Heart right ventricle (tissue), 16 donors: Measurements from ENCODE around the gene TTC16. TPM values are rescaled to one million over a fixed set of nuclear protein-coding genes. Genes with fewer than 3 reads are reported as not detected.

ENCODE experiments used
- ATAC-seq, 8 donors: fragments of 200-7000 bp; cut with Tn5 transposase; one replicate each; pipeline ENCODE4 v1.9.1; 2020; ENCODE audit warnings: mild to moderate bottlenecking in 8 of 8, moderate library complexity in 8 of 8, moderate number of reproducible peaks in 1 of 8
- DNase-seq, 2 donors: peaks; one replicate each; pipeline ENCODE4 v3.0.0-alpha.2; 2020
- H3K27ac ChIP-seq, 10 donors: fragments of 200-600 bp; sonication (generic) in 2 of 10; one replicate each; pipeline versions ENCODE4 v1.5.0 to v1.8.0; 2020 to 2022; ENCODE audit warnings: mild to moderate bottlenecking in 3 of 10
- H3K27me3 ChIP-seq, 7 donors: fragments of 200-600 bp; one replicate each; pipeline ENCODE4 v1.8.0; 2021 to 2022; ENCODE audit warnings: mild to moderate bottlenecking in 2 of 7
- H3K36me3 ChIP-seq, 9 donors: fragments of 200-600 bp; sonication (generic) in 1 of 9; one replicate each; pipeline versions ENCODE4 v1.5.0 to v1.8.0; 2020 to 2022; ENCODE audit warnings: mild to moderate bottlenecking in 2 of 9
- H3K4me1 ChIP-seq, 9 donors: fragments of 200-600 bp; sonication (generic) in 1 of 9; one replicate each; pipeline versions ENCODE4 v1.5.0 to v1.8.0; 2020 to 2022; ENCODE audit warnings: mild to moderate bottlenecking in 4 of 9
- H3K4me3 ChIP-seq, 10 donors: fragments of 200-600 bp; sonication (generic) in 2 of 10; one replicate each; pipeline versions ENCODE4 v1.5.0 to v1.8.0; 2020 to 2022; ENCODE audit warnings: mild to moderate bottlenecking in 7 of 10, moderate library complexity in 2 of 10
- H3K9me3 ChIP-seq, 11 donors: fragments of 200-600 bp in 10 of 11; sonication (generic) in 2 of 11; one replicate each; pipeline versions ENCODE4 v1.5.0 to v1.8.0; 2013 to 2022; ENCODE audit warnings: mild to moderate bottlenecking in 2 of 11, control low read depth in 1 of 11, moderate library complexity in 1 of 11
- WGBS, 2 donors: extraction: QIAGEN DNeasy Blood & Tissue Kit; methylation state at CpG; one replicate each; pipeline ENCODE4 v1.1.7; 2013; ENCODE audit warnings: inconsistent platforms in 1 of 2; 5-methylcytosine and 5-hydroxymethylcytosine counted together
- intact Hi-C, 10 donors: fragments of 100-400 bp; cut with DNase I; formaldehyde crosslinking; loops; one replicate each; pipeline versions ENCODE4 v1.11.1 to v1.14.2; 2022
- polyA plus RNA-seq, 2 donors: library from polyadenylated mRNA; stranded (reverse); fragments of 200-250 nt; gene quantifications; one replicate each; pipeline ENCODE4 v1.2.3, GENCODE V29; 2013
- total RNA-seq, 10 donors: library from RNA; stranded (reverse); fragmentation: NEBNext Ultra II Directional in 3 of 10; extraction: Animal tissue kit (Norgen Biotek cat#: 25700) in 3 of 10; gene quantifications; one replicate each; pipeline versions ENCODE4 v1.2.1 to v1.2.4, GENCODE V29; 2021 to 2023
- TF ChIP-seq, protein P1 (sequence below), 9 donors: fragments of 200-600 bp; sonication (generic) in 2 of 9; IDR thresholded peaks; one replicate each; pipeline versions ENCODE4 v1.5.0 to v1.8.0; 2021 to 2022; ENCODE audit warnings: antibody characterized with exemption in 9 of 9, mild to moderate bottlenecking in 5 of 9, moderate library complexity in 1 of 9
- donor health status: Arrhythmogenic right ventricular cardiomyopathy.
- donor health status: ischemic (EF 13 %, LVEDD 7.1; RV severe dilation, severe dysfunction).
- donor health status: healthy with polysubstance abuse.
- donor health status: DM: no; HTN: yes; CAD: no.
- donor health status: DM: no; HTN: no; CAD: no.
- donor health status: ischemic (EF 25% LVEDD 6.9; RV normal size, moderate dysfunction).
- donor health status: ischemic (EF 25% LVEDD 5.7; RV mildly dilated, moderate dysfunction).
- donor health status: healthy.
- donor health status: DM: yes; HTN: yes; CAD: no.
- donor health status: Ischemic cardiomyopathy.
- donor health status: ischemic (EF 35%, LVEDD 5.7; RV mildly dilated, moderate dysfunction).
- donor health status: nonischemic (EF 11% LVEDD 7.7; RV severe dilation, severe dysfunction).
- donor health status: DM: yes; HTN: yes; CAD: no.
- donor health status: PGD.
- donor health status: ischemic (EF 29% LVEDD 5.4; RV normal size, mild dysfunction).
- donor health status: nonischemic (EF 23%, LVEDD 6.1; RV moderate dilation, normal function).

TTC16 gene
- total and polyA plus RNA-seq, 12 donors = 0.04 to 1.4 (median 0.32) TPM; not detected in 1

- no peak for ATAC-seq
- Histone ChIP-seq H3K36me3 (peaks cover 0 to 59% (median 23%) of the 10 kb centered on the region in 9 donors), H3K4me1 (no peaks in the 10 kb centered on the region), H3K27me3 (no peaks in the 10 kb centered on the region), H3K9me3 (no peaks in the 10 kb centered on the region), H3K27ac (no peak overlapping the region), H3K4me3 (no peak overlapping the region)
- intact Hi-C loops = loop anchor here in 1 of 10 donors (10.0 kb wide), 1 partner anchor 198 kb away; no protein-coding TSS in a partner anchor
- TF ChIP-seq, protein P1, sequence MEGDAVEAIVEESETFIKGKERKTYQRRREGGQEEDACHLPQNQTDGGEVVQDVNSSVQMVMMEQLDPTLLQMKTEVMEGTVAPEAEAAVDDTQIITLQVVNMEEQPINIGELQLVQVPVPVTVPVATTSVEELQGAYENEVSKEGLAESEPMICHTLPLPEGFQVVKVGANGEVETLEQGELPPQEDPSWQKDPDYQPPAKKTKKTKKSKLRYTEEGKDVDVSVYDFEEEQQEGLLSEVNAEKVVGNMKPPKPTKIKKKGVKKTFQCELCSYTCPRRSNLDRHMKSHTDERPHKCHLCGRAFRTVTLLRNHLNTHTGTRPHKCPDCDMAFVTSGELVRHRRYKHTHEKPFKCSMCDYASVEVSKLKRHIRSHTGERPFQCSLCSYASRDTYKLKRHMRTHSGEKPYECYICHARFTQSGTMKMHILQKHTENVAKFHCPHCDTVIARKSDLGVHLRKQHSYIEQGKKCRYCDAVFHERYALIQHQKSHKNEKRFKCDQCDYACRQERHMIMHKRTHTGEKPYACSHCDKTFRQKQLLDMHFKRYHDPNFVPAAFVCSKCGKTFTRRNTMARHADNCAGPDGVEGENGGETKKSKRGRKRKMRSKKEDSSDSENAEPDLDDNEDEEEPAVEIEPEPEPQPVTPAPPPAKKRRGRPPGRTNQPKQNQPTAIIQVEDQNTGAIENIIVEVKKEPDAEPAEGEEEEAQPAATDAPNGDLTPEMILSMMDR (IDR thresholded peaks at IDR 0.05) = no peak
- no peak for DNase-seq
- 89 to 92% methylated on average over 10 of the region's 10 CpGs for WGBS, 2 donors
These were observed 22.7 kb upstream of the TTC16 start for GRCh38 chr9:127693143-127693542.

- no peak overlapping the region for H3K27ac ChIP-seq
- DNase-seq (no peak), ATAC-seq (no peak)
- no peaks in the 10 kb centered on the region for H3K27me3 ChIP-seq
- WGBS, 2 donors = 90 to 95% methylated on average over 4 of the region's 4 CpGs
- H3K4me1 ChIP-seq = peaks cover 0 to 4% (median 0%) of the 10 kb centered on the region in 9 donors
- no peak overlapping the region for H3K4me3 ChIP-seq
- TF ChIP-seq, protein P1 (IDR thresholded peaks at IDR 0.05) = no peak
- no peaks in the 10 kb centered on the region for H3K9me3 ChIP-seq
- peaks cover 0 to 54% (median 17%) of the 10 kb centered on the region in 9 donors for H3K36me3 ChIP-seq
- intact Hi-C loops = loop anchor here in 1 of 10 donors (10.0 kb wide), 1 partner anchor 199 kb away; no protein-coding TSS in a partner anchor
These were observed 22.2 kb upstream of the TTC16 start for GRCh38 chr9:127693697-127694096.

DNA sequence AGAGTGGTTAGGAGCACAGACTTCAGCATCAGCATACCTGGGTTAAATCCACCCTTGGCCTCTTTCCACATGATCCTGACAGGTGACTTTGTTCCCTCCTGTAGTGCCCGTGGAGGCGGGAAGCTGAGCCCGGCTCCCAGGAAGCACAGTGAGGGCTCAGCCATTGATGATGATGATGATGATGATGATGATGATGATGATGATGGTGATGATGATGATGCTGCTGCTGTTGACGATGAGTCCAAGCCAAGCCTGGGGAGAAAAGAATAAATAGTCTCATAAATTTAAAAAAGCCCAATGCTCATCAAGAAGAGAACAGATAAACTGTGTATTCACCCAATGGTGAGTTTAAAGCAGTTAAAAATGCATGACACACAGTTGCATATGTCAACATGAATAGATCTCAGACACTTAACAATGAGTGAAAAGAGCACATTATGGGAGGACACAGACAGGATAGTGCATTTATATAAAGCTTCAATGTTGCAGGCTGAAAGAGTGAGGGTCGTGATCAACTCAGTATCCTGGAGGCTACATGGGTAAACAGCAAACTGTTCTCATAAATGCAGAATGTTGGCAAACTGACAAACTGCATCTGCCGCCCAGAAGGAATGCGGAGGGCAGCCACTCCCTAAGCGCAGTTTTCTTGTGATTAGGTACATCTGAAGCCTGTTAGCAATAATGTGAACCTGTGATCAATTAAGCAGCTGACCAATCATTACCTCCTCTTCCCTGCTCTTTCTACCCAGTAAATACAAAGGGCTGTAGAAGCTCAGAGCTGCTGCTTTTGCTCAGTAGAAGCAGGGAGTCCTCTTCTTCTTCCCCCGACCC, 20.8 kb upstream of the TTC16 start:
- WGBS, 2 donors = 79 to 80% methylated on average over 9 of the region's 9 CpGs
- TF ChIP-seq, protein P1 (IDR thresholded peaks at IDR 0.05) = no peak
- Histone ChIP-seq H3K9me3 (no peaks in the 10 kb centered on the region), H3K4me3 (no peak overlapping the region), H3K27ac (no peak overlapping the region), H3K27me3 (no peaks in the 10 kb centered on the region), H3K36me3 (peaks cover 0 to 40% (median 14%) of the 10 kb centered on the region in 9 donors), H3K4me1 (peaks cover 0 to 15% (median 5%) of the 10 kb centered on the region in 9 donors)
- intact Hi-C loops = loop anchor here in 1 of 10 donors (10.0 kb wide), 1 partner anchor 200 kb away; no protein-coding TSS in a partner anchor
- ATAC-seq = no peak
- no peak for DNase-seq

DNA sequence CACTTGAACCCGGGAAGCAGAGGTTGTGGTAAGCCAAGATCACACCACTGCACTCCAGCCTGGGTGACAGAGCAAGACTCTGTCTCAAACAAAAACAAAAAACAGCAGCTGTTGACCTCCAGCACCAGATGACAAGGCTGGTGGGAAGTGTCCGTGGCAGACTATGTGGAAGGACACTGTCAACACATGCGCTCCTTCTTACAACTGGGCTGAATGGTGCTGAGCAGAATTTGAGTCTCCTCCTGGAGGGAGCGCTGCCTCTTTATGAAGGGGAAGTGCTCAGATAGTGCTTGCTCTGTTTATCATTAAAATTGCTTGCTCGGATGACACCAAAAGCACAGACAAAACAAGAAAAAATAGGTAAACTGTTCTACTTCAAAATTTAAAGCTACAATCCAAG, 18.3 kb upstream of the TTC16 start:
- Histone ChIP-seq H3K27ac (peak overlapping the region in 2 of 10 donors; percentile 5 to 91), H3K36me3 (peaks cover 0 to 15% (median 0%) of the 10 kb centered on the region in 9 donors), H3K9me3 (no peaks in the 10 kb centered on the region), H3K4me3 (no peak overlapping the region), H3K27me3 (no peaks in the 10 kb centered on the region), H3K4me1 (peaks cover 0 to 17% (median 5%) of the 10 kb centered on the region in 9 donors)
- DNase-seq = no peak
- TF ChIP-seq, protein P1 (IDR thresholded peaks at IDR 0.05) = no peak
- no peak for ATAC-seq
- intact Hi-C loops = loop anchor here in 1 of 10 donors (10.0 kb wide), 1 partner anchor 203 kb away; no protein-coding TSS in a partner anchor
- WGBS, 2 donors = 75 to 77% methylated on average over 5 of the region's 5 CpGs
